HS-27A (cell line): ENCODE measurements around the gene FPR2.
A peak's percentile ranks its signal among the peaks of the same experiment; 100 is the strongest.
"Not testable (repeated sequence)": the region's sequence is repeated elsewhere in the genome, so short reads cannot be mapped to it uniquely, and the experiment has no call there.

Experiments used
- DNase-seq: peaks from one replicate; pipeline ENCODE4 v3.0.0-alpha.2; 2012; ENCODE audit warnings: low read depth, missing footprints

Gene FPR2

GRCh38 chr19:51805396-51805795 lies 44.4 kb downstream of the FPR2 start:
- DNase-seq = not testable (repeated sequence)

- DNase-seq = not testable (repeated sequence)
These were observed 45.6 kb downstream of the FPR2 start for GRCh38 chr19:51806571-51806970.

DNA sequence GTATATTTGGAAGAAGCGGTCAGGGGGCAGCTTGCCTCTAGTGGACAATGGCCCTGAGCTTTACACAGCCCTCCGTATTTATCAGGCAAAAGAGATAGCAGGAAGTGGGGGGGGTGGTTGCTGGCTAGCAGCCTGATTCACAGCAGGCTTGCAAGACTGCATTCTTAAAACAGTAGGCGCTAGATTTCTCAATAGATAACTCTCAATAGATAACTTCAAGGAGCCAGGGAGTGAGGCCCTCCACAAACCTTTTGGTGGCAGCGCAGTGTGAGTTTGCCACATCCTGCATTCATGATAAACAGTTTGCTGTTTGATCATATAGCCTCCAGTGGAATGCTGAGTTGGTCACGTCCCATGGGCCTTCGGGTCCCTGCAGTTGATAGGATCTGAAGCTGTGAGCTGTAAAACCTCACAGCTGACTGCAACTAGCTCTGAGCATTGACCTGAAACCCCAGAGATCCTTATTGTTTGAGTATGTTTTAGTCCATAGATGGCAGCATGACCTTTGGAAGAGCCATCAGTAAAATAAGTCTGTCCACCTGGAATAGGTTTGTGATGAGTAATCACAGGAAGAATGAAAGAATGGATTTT lies 46.2 kb downstream of the FPR2 start:
- no peak for DNase-seq

DNA sequence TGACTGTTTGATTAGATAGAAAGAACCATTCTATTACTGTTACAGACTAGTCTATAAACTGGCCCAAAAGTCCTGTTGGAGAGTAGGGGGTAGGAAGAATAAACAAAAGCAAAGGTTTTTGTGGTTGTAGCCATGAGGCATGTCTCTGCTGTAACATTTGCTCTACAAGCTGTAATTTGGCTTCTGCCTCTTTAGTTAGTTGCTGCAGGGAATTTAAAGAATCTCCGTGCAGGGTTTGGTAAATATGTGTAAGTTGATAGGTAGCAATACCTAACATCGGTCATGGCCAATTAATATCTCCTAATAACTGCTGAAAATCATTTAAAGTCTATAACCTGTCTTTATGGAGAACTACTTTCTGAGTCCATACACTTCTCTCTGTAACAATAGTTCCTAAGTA lies 46.9 kb downstream of the FPR2 start:
- no peak for DNase-seq

- DNase-seq = peak; percentile 66
These were observed 47.5 kb downstream of the FPR2 start for GRCh38 chr19:51808333-51808986.

DNA sequence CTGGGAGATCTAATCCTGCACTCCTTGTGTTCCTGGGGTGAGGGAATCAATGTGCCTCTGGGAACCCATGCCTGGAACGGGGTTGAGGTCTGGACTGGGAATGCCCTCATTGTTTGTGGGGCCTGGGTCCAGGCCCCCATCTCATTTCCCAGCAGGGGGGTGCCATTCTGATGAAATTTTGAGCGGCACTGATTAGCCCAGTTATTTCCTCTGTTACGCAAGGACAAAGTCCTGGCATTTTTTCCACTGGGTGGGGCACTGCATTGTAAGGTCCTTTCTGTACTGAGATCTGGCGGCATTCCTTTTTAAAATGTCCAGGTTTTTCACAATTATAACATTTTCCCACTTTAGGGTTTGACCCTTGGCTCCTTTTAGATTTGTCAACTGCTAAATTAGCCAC lies 48.8 kb downstream of the FPR2 start:
- DNase-seq = peak; percentile 27

GRCh38 chr19:51810223-51810622 lies 49.2 kb downstream of the FPR2 start:
- no peak for DNase-seq

DNA sequence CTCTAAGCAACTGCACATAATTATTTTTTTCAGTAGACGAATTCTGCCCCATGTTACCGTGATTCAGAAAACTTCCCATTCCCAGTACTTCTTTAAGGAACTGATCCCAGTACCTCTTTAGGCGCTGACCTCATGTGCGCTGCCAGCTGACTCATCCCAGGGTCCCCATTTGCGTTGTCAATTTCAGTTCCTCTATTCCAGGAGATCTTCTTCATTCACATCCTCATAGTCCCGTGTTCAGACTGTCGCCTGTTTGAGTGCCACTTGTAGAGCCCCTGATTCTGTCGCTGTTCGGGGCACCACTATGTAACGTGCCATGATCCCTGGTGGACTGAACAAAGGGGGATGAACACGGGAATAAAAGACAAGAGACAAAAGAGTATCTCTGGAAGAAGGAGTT lies 50.4 kb downstream of the FPR2 start:
- no peak for DNase-seq

- no peak for DNase-seq
These were observed 54.1 kb downstream of the FPR2 start for GRCh38 chr19:51815043-51815442.

DNA sequence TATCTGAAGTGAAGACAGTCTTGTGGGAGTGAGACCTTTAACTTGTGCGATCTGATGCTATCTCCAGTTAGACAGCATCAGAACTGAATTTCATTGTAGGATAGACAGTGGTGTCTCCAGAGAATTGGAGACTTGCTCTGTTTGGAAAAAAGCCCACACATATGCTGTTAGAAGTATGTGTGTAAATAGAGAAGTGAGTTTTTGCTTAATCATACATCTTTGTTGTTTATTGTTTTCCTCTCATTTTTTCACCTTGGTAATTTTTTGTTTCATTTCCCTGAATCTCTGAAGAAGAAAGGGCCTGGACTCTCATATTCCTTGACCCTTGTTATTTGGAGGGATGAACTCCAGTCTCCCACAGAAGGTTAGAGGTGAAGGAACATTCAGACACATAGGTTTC lies 55.7 kb downstream of the FPR2 start:
- DNase-seq = no peak

DNA sequence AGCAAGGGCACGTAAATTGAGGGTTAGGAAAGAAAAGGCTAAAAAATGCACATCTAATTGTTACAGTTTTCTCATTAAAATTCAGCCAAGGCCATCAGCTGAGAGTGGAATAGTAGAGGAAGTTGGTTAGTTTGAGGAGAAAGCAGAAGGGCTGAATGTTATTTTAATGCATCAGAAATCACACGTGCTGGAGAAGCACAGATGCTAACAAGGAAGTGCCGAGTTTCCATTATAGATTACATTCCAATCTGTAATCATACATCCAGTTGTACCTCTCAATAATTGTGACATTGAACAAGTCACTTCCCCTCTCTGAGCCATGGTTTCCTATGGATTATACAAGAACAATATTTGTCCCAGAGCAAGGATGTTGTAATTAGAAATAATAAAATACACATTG lies 59.0 kb downstream of the FPR2 start:
- no peak for DNase-seq
